Stimulated activated naive CD8-positive, alpha-beta T cell treated with anti-CD3 and anti-CD28 coated beads, Interleukin-15, Interleukin-2, amounts not matched to agents 100 ng/mL and 50 ng/mL, for 24 hours (primary cell): Measurements from ENCODE around the gene RNF19B.

Experiments
- H3K27ac Mint-ChIP-seq: one replicate; pipeline ENCODE4 v1.8.0; 2021; ENCODE audit warnings: mild to moderate bottlenecking, mixed read lengths
- H3K27me3 Mint-ChIP-seq: one replicate; pipeline ENCODE4 v1.8.0; 2021; ENCODE audit warnings: mixed read lengths
- H3K36me3 Mint-ChIP-seq: one replicate; pipeline ENCODE4 v1.8.0; 2021; ENCODE audit warnings: low read depth, mixed read lengths
- H3K4me1 Mint-ChIP-seq: one replicate; pipeline ENCODE4 v1.8.0; 2021; ENCODE audit warnings: low read depth, mixed read lengths
- H3K4me3 Mint-ChIP-seq: one replicate; pipeline ENCODE4 v1.8.0; 2021; ENCODE audit warnings: mild to moderate bottlenecking, mixed read lengths
- H3K9me3 Mint-ChIP-seq: one replicate; pipeline ENCODE4 v1.8.0; 2021; ENCODE audit warnings: mixed read lengths

Gene RNF19B

GRCh38 chr1:32963746-32964460 is 706 bp downstream of the RNF19B start:
- H3K4me3 Mint-ChIP-seq, result peak overlapping the region; percentile 87
- peak overlapping the region; percentile 78 for H3K27ac Mint-ChIP-seq
- peaks cover 59% of the 10 kb centered on the region for H3K4me1 Mint-ChIP-seq
- no peaks in the 10 kb centered on the region for H3K9me3 Mint-ChIP-seq
- H3K27me3 Mint-ChIP-seq, result no peaks in the 10 kb centered on the region
- H3K36me3 Mint-ChIP-seq, result no peaks in the 10 kb centered on the region

- H3K27me3 Mint-ChIP-seq, result no peaks in the 10 kb centered on the region
- peak overlapping the region; percentile 46 for H3K27ac Mint-ChIP-seq
- H3K9me3 Mint-ChIP-seq, result no peaks in the 10 kb centered on the region
- H3K36me3 Mint-ChIP-seq, result no peaks in the 10 kb centered on the region
- peak overlapping the region; percentile 87 for H3K4me3 Mint-ChIP-seq
- H3K4me1 Mint-ChIP-seq, result peaks cover 59% of the 10 kb centered on the region
Measured at GRCh38 chr1:32962248-32962896, 2.2 kb downstream of the RNF19B start.

- H3K27me3 Mint-ChIP-seq, result no peaks in the 10 kb centered on the region
- no peaks in the 10 kb centered on the region for H3K9me3 Mint-ChIP-seq
- peak overlapping the region; percentile 55 for H3K4me3 Mint-ChIP-seq
- H3K36me3 Mint-ChIP-seq, result no peaks in the 10 kb centered on the region
- peak overlapping the region; percentile 59 for H3K27ac Mint-ChIP-seq
- H3K4me1 Mint-ChIP-seq, result peaks cover 68% of the 10 kb centered on the region
Measured at GRCh38 chr1:32960819-32961355, 3.7 kb downstream of the RNF19B start.

- Mint-ChIP-seq H3K4me1 (peaks cover 69% of the 10 kb centered on the region), H3K27ac (peak overlapping the region; percentile 24), H3K9me3 (no peaks in the 10 kb centered on the region), H3K27me3 (no peaks in the 10 kb centered on the region), H3K36me3 (no peaks in the 10 kb centered on the region), H3K4me3 (no peak overlapping the region)
Measured at GRCh38 chr1:32960342-32960741, 4.3 kb downstream of the RNF19B start.

GRCh38 chr1:32958827-32959226 is 5.8 kb downstream of the RNF19B start:
- H3K4me3 Mint-ChIP-seq, result no peak overlapping the region
- H3K36me3 Mint-ChIP-seq, result peaks cover 6% of the 10 kb centered on the region
- no peak overlapping the region for H3K27ac Mint-ChIP-seq
- H3K9me3 Mint-ChIP-seq, result no peaks in the 10 kb centered on the region
- no peaks in the 10 kb centered on the region for H3K27me3 Mint-ChIP-seq
- peaks cover 74% of the 10 kb centered on the region for H3K4me1 Mint-ChIP-seq

- Mint-ChIP-seq H3K27ac (no peak overlapping the region), H3K36me3 (peaks cover 13% of the 10 kb centered on the region), H3K9me3 (no peaks in the 10 kb centered on the region), H3K4me3 (no peak overlapping the region), H3K27me3 (no peaks in the 10 kb centered on the region), H3K4me1 (peaks cover 65% of the 10 kb centered on the region)
Measured at GRCh38 chr1:32957017-32957416, 7.6 kb downstream of the RNF19B start.

- Mint-ChIP-seq H3K4me3 (no peak overlapping the region), H3K4me1 (peaks cover 52% of the 10 kb centered on the region), H3K9me3 (no peaks in the 10 kb centered on the region), H3K27me3 (no peaks in the 10 kb centered on the region), H3K27ac (no peak overlapping the region), H3K36me3 (peaks cover 13% of the 10 kb centered on the region)
Measured at GRCh38 chr1:32954168-32954567, 10.4 kb downstream of the RNF19B start.

GRCh38 chr1:32953495-32953894 is 11.1 kb downstream of the RNF19B start:
- H3K36me3 Mint-ChIP-seq, result peaks cover 18% of the 10 kb centered on the region
- H3K4me3 Mint-ChIP-seq, result no peak overlapping the region
- H3K4me1 Mint-ChIP-seq, result peaks cover 52% of the 10 kb centered on the region
- H3K9me3 Mint-ChIP-seq, result no peaks in the 10 kb centered on the region
- H3K27me3 Mint-ChIP-seq, result no peaks in the 10 kb centered on the region
- peak overlapping the region; percentile 58 for H3K27ac Mint-ChIP-seq

GRCh38 chr1:32949519-32949918 is 15.1 kb downstream of the RNF19B start:
- peaks cover 45% of the 10 kb centered on the region for H3K36me3 Mint-ChIP-seq
- H3K4me3 Mint-ChIP-seq, result no peak overlapping the region

GRCh38 chr1:32948905-32949304 is 15.7 kb downstream of the RNF19B start:
- Mint-ChIP-seq H3K27me3 (no peaks in the 10 kb centered on the region), H3K36me3 (peaks cover 51% of the 10 kb centered on the region), H3K4me1 (peaks cover 33% of the 10 kb centered on the region), H3K4me3 (no peak overlapping the region), H3K27ac (no peak overlapping the region), H3K9me3 (no peaks in the 10 kb centered on the region)

More at GRCh38 chr1:32949519-32949918, 15.1 kb downstream of the RNF19B start:
- Mint-ChIP-seq H3K27ac (no peak overlapping the region), H3K27me3 (no peaks in the 10 kb centered on the region), H3K4me1 (peaks cover 37% of the 10 kb centered on the region), H3K9me3 (no peaks in the 10 kb centered on the region)

GRCh38 chr1:32948390-32948722 is 16.3 kb downstream of the RNF19B start:
- Mint-ChIP-seq H3K36me3 (peaks cover 54% of the 10 kb centered on the region), H3K4me3 (no peak overlapping the region), H3K27me3 (no peaks in the 10 kb centered on the region), H3K27ac (no peak overlapping the region), H3K4me1 (peaks cover 29% of the 10 kb centered on the region), H3K9me3 (no peaks in the 10 kb centered on the region)

GRCh38 chr1:32947669-32948389 is 16.8 kb downstream of the RNF19B start:
- H3K36me3 Mint-ChIP-seq, result peaks cover 54% of the 10 kb centered on the region
- no peaks in the 10 kb centered on the region for H3K9me3 Mint-ChIP-seq
- peaks cover 26% of the 10 kb centered on the region for H3K4me1 Mint-ChIP-seq
- no peak overlapping the region for H3K4me3 Mint-ChIP-seq
- H3K27ac Mint-ChIP-seq, result peak overlapping the region; percentile 13
- no peaks in the 10 kb centered on the region for H3K27me3 Mint-ChIP-seq

GRCh38 chr1:32946413-32946812 is 18.2 kb downstream of the RNF19B start:
- Mint-ChIP-seq H3K9me3 (no peaks in the 10 kb centered on the region), H3K36me3 (peaks cover 61% of the 10 kb centered on the region), H3K27ac (no peak overlapping the region), H3K27me3 (no peaks in the 10 kb centered on the region), H3K4me1 (peaks cover 26% of the 10 kb centered on the region), H3K4me3 (no peak overlapping the region)

GRCh38 chr1:32944180-32944579 is 20.4 kb downstream of the RNF19B start:
- Mint-ChIP-seq H3K4me1 (peaks cover 32% of the 10 kb centered on the region), H3K27ac (no peak overlapping the region), H3K27me3 (no peaks in the 10 kb centered on the region), H3K4me3 (no peak overlapping the region), H3K36me3 (peaks cover 66% of the 10 kb centered on the region), H3K9me3 (no peaks in the 10 kb centered on the region)
